ENCODE data around the gene BCAS1. TPM values are rescaled to one million over a fixed set of nuclear protein-coding genes. Genes with fewer than 3 reads are reported as not detected.

Gene BCAS1
- total RNA-seq, 1 experiment from 2014 or later: not detected

- DNase-seq (ENCODE audit: low spot score): no peak
Observed at GRCh38 chr20:53907968-53908751, 162.2 kb downstream of the BCAS1 start.

- no peak for DNase-seq (ENCODE audit: low spot score)
Observed at GRCh38 chr20:53905820-53906191, 164.6 kb downstream of the BCAS1 start.

GRCh38 chr20:53905019-53905819 is 165.2 kb downstream of the BCAS1 start:
- DNase-seq (ENCODE audit: low spot score): no peak

GRCh38 chr20:53904261-53904660 is 166.1 kb downstream of the BCAS1 start:
- DNase-seq (ENCODE audit: low spot score): no peak

GRCh38 chr20:53903652-53903987 is 166.8 kb downstream of the BCAS1 start:
- no peak for DNase-seq (ENCODE audit: low spot score)

- no peak for DNase-seq (ENCODE audit: low spot score)
Observed at GRCh38 chr20:53902968-53903651, 167.3 kb downstream of the BCAS1 start.

GRCh38 chr20:53901497-53902096 is 168.8 kb downstream of the BCAS1 start:
- no peak for DNase-seq (ENCODE audit: low spot score)

GRCh38 chr20:53901064-53901463 is 169.3 kb downstream of the BCAS1 start:
- no peak for DNase-seq (ENCODE audit: low spot score)

GRCh38 chr20:53900380-53900999 is 169.9 kb downstream of the BCAS1 start:
- peak; percentile 39 for DNase-seq (ENCODE audit: low spot score)

- DNase-seq (ENCODE audit: low spot score): peak; percentile 95
Observed at GRCh38 chr20:53899351-53900167, 170.8 kb downstream of the BCAS1 start.

GRCh38 chr20:53898556-53898931 is 171.8 kb downstream of the BCAS1 start:
- DNase-seq (ENCODE audit: low spot score): no peak

GRCh38 chr20:53897884-53898555 is 172.4 kb downstream of the BCAS1 start:
- DNase-seq (ENCODE audit: low spot score): no peak

- DNase-seq (ENCODE audit: low spot score): no peak
Observed at GRCh38 chr20:53896647-53897046, 173.7 kb downstream of the BCAS1 start.

- no peak for DNase-seq (ENCODE audit: low spot score)
Observed at GRCh38 chr20:53896041-53896440, 174.4 kb downstream of the BCAS1 start.

GRCh38 chr20:53895385-53895755 is 175.0 kb downstream of the BCAS1 start:
- no peak for DNase-seq (ENCODE audit: low spot score)

GRCh38 chr20:53894707-53895384 is 175.5 kb downstream of the BCAS1 start:
- DNase-seq (ENCODE audit: low spot score): no peak

All from H4 (cell line).